NB4 (cell line): Measurements from ENCODE around the gene CPNE5.

ENCODE experiments used
- POLR2A ChIP-seq: IDR thresholded peaks from 2 replicates; pipeline ENCODE4 v1.6.1; 2011; ENCODE audit warnings: mild to moderate bottlenecking; ENCODE audit not compliant: insufficient read length; ENCODE audit errors: extremely low read depth
- TF ChIP-seq, protein P1 (sequence below): IDR thresholded peaks from one replicate; pipeline ENCODE4 v1.5.1; 2012; ENCODE audit warnings: low read depth, low read length
- TF ChIP-seq, protein P2 (sequence below): IDR thresholded peaks from 2 replicates; pipeline ENCODE4 v1.6.1; 2011; ENCODE audit warnings: low read depth, low read length

GRCh38 chr6:36817176-36817817, 21.9 kb downstream of the CPNE5 start:
- TF ChIP-seq, protein P1, sequence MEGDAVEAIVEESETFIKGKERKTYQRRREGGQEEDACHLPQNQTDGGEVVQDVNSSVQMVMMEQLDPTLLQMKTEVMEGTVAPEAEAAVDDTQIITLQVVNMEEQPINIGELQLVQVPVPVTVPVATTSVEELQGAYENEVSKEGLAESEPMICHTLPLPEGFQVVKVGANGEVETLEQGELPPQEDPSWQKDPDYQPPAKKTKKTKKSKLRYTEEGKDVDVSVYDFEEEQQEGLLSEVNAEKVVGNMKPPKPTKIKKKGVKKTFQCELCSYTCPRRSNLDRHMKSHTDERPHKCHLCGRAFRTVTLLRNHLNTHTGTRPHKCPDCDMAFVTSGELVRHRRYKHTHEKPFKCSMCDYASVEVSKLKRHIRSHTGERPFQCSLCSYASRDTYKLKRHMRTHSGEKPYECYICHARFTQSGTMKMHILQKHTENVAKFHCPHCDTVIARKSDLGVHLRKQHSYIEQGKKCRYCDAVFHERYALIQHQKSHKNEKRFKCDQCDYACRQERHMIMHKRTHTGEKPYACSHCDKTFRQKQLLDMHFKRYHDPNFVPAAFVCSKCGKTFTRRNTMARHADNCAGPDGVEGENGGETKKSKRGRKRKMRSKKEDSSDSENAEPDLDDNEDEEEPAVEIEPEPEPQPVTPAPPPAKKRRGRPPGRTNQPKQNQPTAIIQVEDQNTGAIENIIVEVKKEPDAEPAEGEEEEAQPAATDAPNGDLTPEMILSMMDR, result no peak
- TF ChIP-seq POLR2A, result no peak
- TF ChIP-seq, protein P2, sequence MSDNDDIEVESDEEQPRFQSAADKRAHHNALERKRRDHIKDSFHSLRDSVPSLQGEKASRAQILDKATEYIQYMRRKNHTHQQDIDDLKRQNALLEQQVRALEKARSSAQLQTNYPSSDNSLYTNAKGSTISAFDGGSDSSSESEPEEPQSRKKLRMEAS, result no peak
